Stimulated activated CD4-positive, alpha-beta T cell treated with anti-CD3 and anti-CD28 coated beads, Interleukin-4, amount 100 ng/mL, for 48 hours (primary cell): ENCODE measurements around the gene COL15A1.
A peak's percentile ranks its signal among the peaks of the same experiment; 100 is the strongest.

Source experiments
- DNase-seq, 2 donors: peaks; one replicate each; pipeline ENCODE4 v3.0.0-alpha.2; 2020; ENCODE audit warnings: low read depth in 2 of 2

COL15A1 gene

GRCh38 chr9:99056886-99057664 lies 113.4 kb downstream of the COL15A1 start:
- DNase-seq, result no peak

- DNase-seq, result peak; percentile 30 to 52
Observed at GRCh38 chr9:99057665-99058625, 114.2 kb downstream of the COL15A1 start.

- no peak for DNase-seq
Observed at GRCh38 chr9:99058964-99059921, 115.5 kb downstream of the COL15A1 start.

- DNase-seq, result no peak
Observed at GRCh38 chr9:99060621-99061020, 116.9 kb downstream of the COL15A1 start.

GRCh38 chr9:99062549-99062948 lies 118.8 kb downstream of the COL15A1 start:
- no peak for DNase-seq

GRCh38 chr9:99063522-99063921 lies 119.8 kb downstream of the COL15A1 start:
- DNase-seq, result no peak

GRCh38 chr9:99066571-99066970 lies 122.9 kb downstream of the COL15A1 start:
- DNase-seq, result no peak

GRCh38 chr9:99069075-99069474 lies 125.4 kb downstream of the COL15A1 start:
- no peak for DNase-seq

GRCh38 chr9:99069546-99069945 lies 125.8 kb downstream of the COL15A1 start:
- no peak for DNase-seq

- no peak for DNase-seq
Observed at GRCh38 chr9:99070681-99071080, 127.0 kb downstream of the COL15A1 start.

GRCh38 chr9:99071313-99072039 lies 127.8 kb downstream of the COL15A1 start:
- no peak for DNase-seq

- DNase-seq, result no peak
Observed at GRCh38 chr9:99072040-99072394, 128.3 kb downstream of the COL15A1 start.

- no peak for DNase-seq
Observed at GRCh38 chr9:99073347-99073746, 129.6 kb downstream of the COL15A1 start.

- DNase-seq, result no peak
Observed at GRCh38 chr9:99073985-99074901, 130.5 kb downstream of the COL15A1 start.

- no peak for DNase-seq
Observed at GRCh38 chr9:99074902-99075245, 131.2 kb downstream of the COL15A1 start.

GRCh38 chr9:99075246-99075912 lies 131.7 kb downstream of the COL15A1 start:
- no peak for DNase-seq

GRCh38 chr9:99076030-99076429 lies 132.3 kb downstream of the COL15A1 start:
- DNase-seq, result no peak

GRCh38 chr9:99076483-99077171 lies 132.9 kb downstream of the COL15A1 start:
- no peak for DNase-seq

GRCh38 chr9:99078717-99079116 lies 135.0 kb downstream of the COL15A1 start:
- DNase-seq, result no peak
